ENCODE results near the gene TMEM116.
"Not testable (repeated sequence)": the region's sequence is repeated elsewhere in the genome, so short reads cannot be mapped to it uniquely, and the experiment has no call there.

TMEM116 gene

GRCh38 chr12:112009596-112009995 is 3.4 kb downstream of the TMEM116 start:
- DNase-seq; H3K9me3 ChIP-seq (ENCODE audit: control insufficient read depth, low read length); H3K27me3 ChIP-seq (replicated peaks; ENCODE audit: control insufficient read depth, insufficient read depth, low read length, poor library complexity, severe bottlenecking); H3K36me3 ChIP-seq (ENCODE audit: control insufficient read depth, insufficient read depth, low read length); H3K27ac ChIP-seq (ENCODE audit: insufficient read depth, low read length, poor library complexity, severe bottlenecking); H3K4me3 ChIP-seq (ENCODE audit: insufficient read depth, low read depth, low read length, poor library complexity, severe bottlenecking): not testable (repeated sequence)
- peaks cover 37% of the 10 kb centered on the region for H3K4me1 ChIP-seq (ENCODE audit: control insufficient read depth, insufficient read depth, low read length, poor library complexity, severe bottlenecking)

GRCh38 chr12:112008918-112009317 is 4.0 kb downstream of the TMEM116 start:
- DNase-seq: no peak
- H3K4me3 ChIP-seq (ENCODE audit: insufficient read depth, low read depth, low read length, poor library complexity, severe bottlenecking): no peak overlapping the region
- H3K36me3 ChIP-seq (ENCODE audit: control insufficient read depth, insufficient read depth, low read length): no peaks in the 10 kb centered on the region
- no peak overlapping the region for H3K27ac ChIP-seq (ENCODE audit: insufficient read depth, low read length, poor library complexity, severe bottlenecking)
- H3K27me3 ChIP-seq (replicated peaks; ENCODE audit: control insufficient read depth, insufficient read depth, low read length, poor library complexity, severe bottlenecking): no peaks in the 10 kb centered on the region
- H3K9me3 ChIP-seq (ENCODE audit: control insufficient read depth, low read length): no peaks in the 10 kb centered on the region
- H3K4me1 ChIP-seq (ENCODE audit: control insufficient read depth, insufficient read depth, low read length, poor library complexity, severe bottlenecking): peaks cover 30% of the 10 kb centered on the region

GRCh38 chr12:112007945-112008344 is 5.0 kb downstream of the TMEM116 start:
- no peaks in the 10 kb centered on the region for H3K9me3 ChIP-seq (ENCODE audit: control insufficient read depth, low read length)
- H3K4me3 ChIP-seq (ENCODE audit: insufficient read depth, low read depth, low read length, poor library complexity, severe bottlenecking): no peak overlapping the region
- H3K27ac ChIP-seq (ENCODE audit: insufficient read depth, low read length, poor library complexity, severe bottlenecking): no peak overlapping the region
- H3K27me3 ChIP-seq (replicated peaks; ENCODE audit: control insufficient read depth, insufficient read depth, low read length, poor library complexity, severe bottlenecking): no peaks in the 10 kb centered on the region
- H3K36me3 ChIP-seq (ENCODE audit: control insufficient read depth, insufficient read depth, low read length): no peaks in the 10 kb centered on the region
- peaks cover 28% of the 10 kb centered on the region for H3K4me1 ChIP-seq (ENCODE audit: control insufficient read depth, insufficient read depth, low read length, poor library complexity, severe bottlenecking)
- no peak for DNase-seq

GRCh38 chr12:112005419-112006395 is 7.3 kb downstream of the TMEM116 start:
- Histone ChIP-seq H3K9me3 (ENCODE audit: control insufficient read depth, low read length) (no peaks in the 10 kb centered on the region), H3K4me1 (ENCODE audit: control insufficient read depth, insufficient read depth, low read length, poor library complexity, severe bottlenecking) (peaks cover 20% of the 10 kb centered on the region), H3K27me3 (replicated peaks; ENCODE audit: control insufficient read depth, insufficient read depth, low read length, poor library complexity, severe bottlenecking) (no peaks in the 10 kb centered on the region), H3K4me3 (ENCODE audit: insufficient read depth, low read depth, low read length, poor library complexity, severe bottlenecking) (no peak overlapping the region), H3K36me3 (ENCODE audit: control insufficient read depth, insufficient read depth, low read length) (no peaks in the 10 kb centered on the region), H3K27ac (ENCODE audit: insufficient read depth, low read length, poor library complexity, severe bottlenecking) (peak overlapping the region; percentile 5)
- DNase-seq: no peak

- no peak for DNase-seq
Observed at GRCh38 chr12:112004041-112004440, 8.9 kb downstream of the TMEM116 start.

GRCh38 chr12:112001576-112001975 is 11.4 kb downstream of the TMEM116 start:
- Histone ChIP-seq H3K36me3 (ENCODE audit: control insufficient read depth, insufficient read depth, low read length) (no peaks in the 10 kb centered on the region), H3K27me3 (replicated peaks; ENCODE audit: control insufficient read depth, insufficient read depth, low read length, poor library complexity, severe bottlenecking) (no peaks in the 10 kb centered on the region), H3K4me1 (ENCODE audit: control insufficient read depth, insufficient read depth, low read length, poor library complexity, severe bottlenecking) (peaks cover 39% of the 10 kb centered on the region), H3K9me3 (ENCODE audit: control insufficient read depth, low read length) (no peaks in the 10 kb centered on the region), H3K27ac (ENCODE audit: insufficient read depth, low read length, poor library complexity, severe bottlenecking) (peak overlapping the region; percentile 67), H3K4me3 (ENCODE audit: insufficient read depth, low read depth, low read length, poor library complexity, severe bottlenecking) (peak overlapping the region; percentile 56)
- DNase-seq: no peak

More at GRCh38 chr12:112004041-112004440, 8.9 kb downstream of the TMEM116 start:
- no peaks in the 10 kb centered on the region for H3K36me3 ChIP-seq (ENCODE audit: control insufficient read depth, insufficient read depth, low read length)
- H3K27ac ChIP-seq (ENCODE audit: insufficient read depth, low read length, poor library complexity, severe bottlenecking): no peak overlapping the region
- no peaks in the 10 kb centered on the region for H3K9me3 ChIP-seq (ENCODE audit: control insufficient read depth, low read length)
- H3K4me1 ChIP-seq (ENCODE audit: control insufficient read depth, insufficient read depth, low read length, poor library complexity, severe bottlenecking): peaks cover 26% of the 10 kb centered on the region
- no peak overlapping the region for H3K4me3 ChIP-seq (ENCODE audit: insufficient read depth, low read depth, low read length, poor library complexity, severe bottlenecking)
- H3K27me3 ChIP-seq (replicated peaks; ENCODE audit: control insufficient read depth, insufficient read depth, low read length, poor library complexity, severe bottlenecking): no peaks in the 10 kb centered on the region

- H3K4me1 ChIP-seq (ENCODE audit: control insufficient read depth, insufficient read depth, low read length, poor library complexity, severe bottlenecking): peaks cover 34% of the 10 kb centered on the region
- peak overlapping the region; percentile 67 for H3K27ac ChIP-seq (ENCODE audit: insufficient read depth, low read length, poor library complexity, severe bottlenecking)
- DNase-seq: no peak
Observed at GRCh38 chr12:112000820-112001219, 12.1 kb downstream of the TMEM116 start.

GRCh38 chr12:111999129-111999528 is 13.8 kb downstream of the TMEM116 start:
- H3K4me1 ChIP-seq (ENCODE audit: control insufficient read depth, insufficient read depth, low read length, poor library complexity, severe bottlenecking): peaks cover 37% of the 10 kb centered on the region
- H3K27ac ChIP-seq (ENCODE audit: insufficient read depth, low read length, poor library complexity, severe bottlenecking); H3K27me3 ChIP-seq (replicated peaks; ENCODE audit: control insufficient read depth, insufficient read depth, low read length, poor library complexity, severe bottlenecking); H3K9me3 ChIP-seq (ENCODE audit: control insufficient read depth, low read length); DNase-seq; H3K4me3 ChIP-seq (ENCODE audit: insufficient read depth, low read depth, low read length, poor library complexity, severe bottlenecking); H3K36me3 ChIP-seq (ENCODE audit: control insufficient read depth, insufficient read depth, low read length): not testable (repeated sequence)

More at GRCh38 chr12:112000820-112001219, 12.1 kb downstream of the TMEM116 start:
- H3K4me3 ChIP-seq (ENCODE audit: insufficient read depth, low read depth, low read length, poor library complexity, severe bottlenecking): peak overlapping the region; percentile 56
- no peaks in the 10 kb centered on the region for H3K9me3 ChIP-seq (ENCODE audit: control insufficient read depth, low read length)
- H3K27me3 ChIP-seq (replicated peaks; ENCODE audit: control insufficient read depth, insufficient read depth, low read length, poor library complexity, severe bottlenecking): no peaks in the 10 kb centered on the region
- no peaks in the 10 kb centered on the region for H3K36me3 ChIP-seq (ENCODE audit: control insufficient read depth, insufficient read depth, low read length)

- H3K27me3 ChIP-seq (replicated peaks; ENCODE audit: control insufficient read depth, insufficient read depth, low read length, poor library complexity, severe bottlenecking): no peaks in the 10 kb centered on the region
- peaks cover 44% of the 10 kb centered on the region for H3K4me1 ChIP-seq (ENCODE audit: control insufficient read depth, insufficient read depth, low read length, poor library complexity, severe bottlenecking)
- H3K36me3 ChIP-seq (ENCODE audit: control insufficient read depth, insufficient read depth, low read length): no peaks in the 10 kb centered on the region
- no peak for DNase-seq
- peak overlapping the region; percentile 35 for H3K27ac ChIP-seq (ENCODE audit: insufficient read depth, low read length, poor library complexity, severe bottlenecking)
- no peaks in the 10 kb centered on the region for H3K9me3 ChIP-seq (ENCODE audit: control insufficient read depth, low read length)
- no peak overlapping the region for H3K4me3 ChIP-seq (ENCODE audit: insufficient read depth, low read depth, low read length, poor library complexity, severe bottlenecking)
Observed at GRCh38 chr12:111998015-111998414, 14.9 kb downstream of the TMEM116 start.

GRCh38 chr12:111997300-111997699 is 15.7 kb downstream of the TMEM116 start:
- H3K27ac ChIP-seq (ENCODE audit: insufficient read depth, low read length, poor library complexity, severe bottlenecking): peak overlapping the region; percentile 35
- H3K27me3 ChIP-seq (replicated peaks; ENCODE audit: control insufficient read depth, insufficient read depth, low read length, poor library complexity, severe bottlenecking): no peaks in the 10 kb centered on the region
- no peaks in the 10 kb centered on the region for H3K9me3 ChIP-seq (ENCODE audit: control insufficient read depth, low read length)
- no peak for DNase-seq
- H3K4me1 ChIP-seq (ENCODE audit: control insufficient read depth, insufficient read depth, low read length, poor library complexity, severe bottlenecking): peaks cover 45% of the 10 kb centered on the region
- H3K36me3 ChIP-seq (ENCODE audit: control insufficient read depth, insufficient read depth, low read length): no peaks in the 10 kb centered on the region
- no peak overlapping the region for H3K4me3 ChIP-seq (ENCODE audit: insufficient read depth, low read depth, low read length, poor library complexity, severe bottlenecking)
